Peyer's patch (tissue), 4 donors: Measurements from ENCODE around the gene TSPAN18.

ENCODE experiments used
- POLR2A ChIP-seq, 2 donors: fragments of 450-650 bp; IDR thresholded peaks; one replicate each; pipeline ENCODE4 v1.5.1; 2017; ENCODE audit warnings: antibody characterized with exemption in 2 of 2, mild to moderate bottlenecking in 2 of 2, moderate library complexity in 2 of 2
- TF ChIP-seq, protein P1 (sequence below), 6 experiments: fragments of 450-650 bp in 4 of 6; fragments of 200-600 bp in 2 of 6; sonication (generic) in 1 of 6; IDR thresholded peaks; one replicate each; pipeline ENCODE4 v1.5.1; 2017 to 2019; ENCODE audit warnings: antibody characterized with exemption in 6 of 6, mild to moderate bottlenecking in 3 of 6, moderate library complexity in 1 of 6

DNA sequence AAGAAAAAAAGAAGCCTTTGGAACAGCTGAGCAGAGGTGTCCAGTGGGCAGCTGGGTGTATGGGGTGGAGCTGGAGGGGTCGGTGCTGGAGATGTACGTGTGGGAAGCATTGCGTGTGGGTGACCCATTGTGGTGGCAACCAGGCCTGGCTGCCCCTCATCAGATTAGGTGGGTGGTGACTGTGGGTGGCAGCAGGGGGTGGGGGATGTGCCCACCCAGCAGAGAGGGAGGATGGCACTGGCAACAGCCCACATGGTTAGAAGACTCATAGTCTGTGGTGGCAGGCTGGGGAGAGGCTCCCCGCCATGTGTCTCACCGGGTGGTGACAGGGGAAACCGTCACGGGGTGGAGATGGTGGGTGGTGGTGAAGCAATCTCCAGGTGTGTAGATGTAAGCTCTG, 196.4 kb downstream of the TSPAN18 start:
- TF ChIP-seq POLR2A (IDR thresholded peaks at IDR 0.05), result no peak
- TF ChIP-seq, protein P1, sequence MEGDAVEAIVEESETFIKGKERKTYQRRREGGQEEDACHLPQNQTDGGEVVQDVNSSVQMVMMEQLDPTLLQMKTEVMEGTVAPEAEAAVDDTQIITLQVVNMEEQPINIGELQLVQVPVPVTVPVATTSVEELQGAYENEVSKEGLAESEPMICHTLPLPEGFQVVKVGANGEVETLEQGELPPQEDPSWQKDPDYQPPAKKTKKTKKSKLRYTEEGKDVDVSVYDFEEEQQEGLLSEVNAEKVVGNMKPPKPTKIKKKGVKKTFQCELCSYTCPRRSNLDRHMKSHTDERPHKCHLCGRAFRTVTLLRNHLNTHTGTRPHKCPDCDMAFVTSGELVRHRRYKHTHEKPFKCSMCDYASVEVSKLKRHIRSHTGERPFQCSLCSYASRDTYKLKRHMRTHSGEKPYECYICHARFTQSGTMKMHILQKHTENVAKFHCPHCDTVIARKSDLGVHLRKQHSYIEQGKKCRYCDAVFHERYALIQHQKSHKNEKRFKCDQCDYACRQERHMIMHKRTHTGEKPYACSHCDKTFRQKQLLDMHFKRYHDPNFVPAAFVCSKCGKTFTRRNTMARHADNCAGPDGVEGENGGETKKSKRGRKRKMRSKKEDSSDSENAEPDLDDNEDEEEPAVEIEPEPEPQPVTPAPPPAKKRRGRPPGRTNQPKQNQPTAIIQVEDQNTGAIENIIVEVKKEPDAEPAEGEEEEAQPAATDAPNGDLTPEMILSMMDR (IDR thresholded peaks at IDR 0.05), result no peak
